ENCODE data around the gene TTC7B. TPM values are rescaled to one million over a fixed set of nuclear protein-coding genes. Genes with fewer than 3 reads are reported as not detected.

Gene TTC7B
- polyA plus RNA-seq, 1 donor (not counting 4 experiments of a cell fraction or from before 2014, with no cell fraction given): 21.4 TPM

DNA sequence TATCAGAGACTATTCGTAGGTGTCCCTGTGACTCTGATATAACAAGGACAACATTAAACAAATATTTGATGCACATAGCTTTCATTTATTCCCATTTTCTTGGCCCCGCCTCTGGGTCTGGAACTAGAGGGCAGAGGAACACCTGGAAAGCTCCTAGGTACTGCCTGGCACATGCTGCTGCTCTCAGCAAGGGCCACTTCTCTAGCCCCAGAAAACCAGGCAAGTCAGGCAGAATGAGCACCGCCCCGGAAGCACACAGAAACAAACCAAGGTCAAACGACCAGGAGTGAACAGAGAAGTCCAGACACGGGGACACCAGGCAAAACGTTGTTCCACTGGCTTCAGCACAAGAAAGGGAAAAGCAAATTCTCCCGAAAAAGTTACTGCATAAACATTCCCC lies 76.1 kb downstream of the TTC7B start:
- no peak for FAIRE-seq
- dilution Hi-C loops (cut with MboI; ENCODE audit: extremely low pct_ligation_motif_present, low sequenced_read_pairs): no loop called here
- H3K36me3 ChIP-seq (ENCODE audit: control insufficient read depth in 2 of 2, extremely low read depth in 1 of 2, insufficient read depth in 2 of 2, low read length in 2 of 2): peaks cover 0 to 3% of the 10 kb centered on the region in 2 experiments
- DNase-seq (ENCODE audit: low read depth, low spot score): no peak
- no peaks in the 10 kb centered on the region for H3K79me2 ChIP-seq (ENCODE audit: control insufficient read depth, insufficient read depth, low read length)
- H3K4me3 ChIP-seq (ENCODE audit: control insufficient read depth in 2 of 3, extremely low read depth in 1 of 3, insufficient read depth in 2 of 3, low read depth in 1 of 3, low read length in 3 of 3): no peak overlapping the region
- H3K27ac ChIP-seq (ENCODE audit: control insufficient read depth, insufficient read depth, low read length): no peak overlapping the region
- H3K4me2 ChIP-seq (ENCODE audit: control insufficient read depth, extremely low read depth, insufficient read depth, low read depth, low read length): no peak overlapping the region
- H3K4me1 ChIP-seq (ENCODE audit: control insufficient read depth, extremely low read depth, insufficient read depth, low read length): no peaks in the 10 kb centered on the region
- no peaks in the 10 kb centered on the region for H3K9me3 ChIP-seq (ENCODE audit: control insufficient read depth, low read depth, low read length)
- TF ChIP-seq, protein P1, sequence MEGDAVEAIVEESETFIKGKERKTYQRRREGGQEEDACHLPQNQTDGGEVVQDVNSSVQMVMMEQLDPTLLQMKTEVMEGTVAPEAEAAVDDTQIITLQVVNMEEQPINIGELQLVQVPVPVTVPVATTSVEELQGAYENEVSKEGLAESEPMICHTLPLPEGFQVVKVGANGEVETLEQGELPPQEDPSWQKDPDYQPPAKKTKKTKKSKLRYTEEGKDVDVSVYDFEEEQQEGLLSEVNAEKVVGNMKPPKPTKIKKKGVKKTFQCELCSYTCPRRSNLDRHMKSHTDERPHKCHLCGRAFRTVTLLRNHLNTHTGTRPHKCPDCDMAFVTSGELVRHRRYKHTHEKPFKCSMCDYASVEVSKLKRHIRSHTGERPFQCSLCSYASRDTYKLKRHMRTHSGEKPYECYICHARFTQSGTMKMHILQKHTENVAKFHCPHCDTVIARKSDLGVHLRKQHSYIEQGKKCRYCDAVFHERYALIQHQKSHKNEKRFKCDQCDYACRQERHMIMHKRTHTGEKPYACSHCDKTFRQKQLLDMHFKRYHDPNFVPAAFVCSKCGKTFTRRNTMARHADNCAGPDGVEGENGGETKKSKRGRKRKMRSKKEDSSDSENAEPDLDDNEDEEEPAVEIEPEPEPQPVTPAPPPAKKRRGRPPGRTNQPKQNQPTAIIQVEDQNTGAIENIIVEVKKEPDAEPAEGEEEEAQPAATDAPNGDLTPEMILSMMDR (optimal IDR thresholded peaks at IDR 0.05 in 1 of 3, IDR thresholded peaks at IDR 0.05 in 1 of 3, conservative IDR thresholded peaks at IDR 0.05 in 1 of 3; ENCODE audit: extremely low read depth in 1 of 3, insufficient read depth in 2 of 3, low read length in 3 of 3): no peak
- no peak for TF ChIP-seq EZH2 (IDR thresholded peaks at IDR 0.05; ENCODE audit: low read length)
- no peaks in the 10 kb centered on the region for H4K20me1 ChIP-seq (ENCODE audit: control insufficient read depth, extremely low read depth, insufficient read depth, low read length)
- no peaks in the 10 kb centered on the region for H3K27me3 ChIP-seq (ENCODE audit: control insufficient read depth, extremely low read depth, insufficient read depth, low read length)
- no peak overlapping the region for H3K9ac ChIP-seq (ENCODE audit: control insufficient read depth, extremely low read depth, insufficient read depth, low read length)
- no peaks in the 10 kb centered on the region for H3K9me1 ChIP-seq (ENCODE audit: control insufficient read depth, extremely low read depth, insufficient read depth, low read length)
- no peak overlapping the region for H2AFZ ChIP-seq (ENCODE audit: control insufficient read depth, low read length)

DNA sequence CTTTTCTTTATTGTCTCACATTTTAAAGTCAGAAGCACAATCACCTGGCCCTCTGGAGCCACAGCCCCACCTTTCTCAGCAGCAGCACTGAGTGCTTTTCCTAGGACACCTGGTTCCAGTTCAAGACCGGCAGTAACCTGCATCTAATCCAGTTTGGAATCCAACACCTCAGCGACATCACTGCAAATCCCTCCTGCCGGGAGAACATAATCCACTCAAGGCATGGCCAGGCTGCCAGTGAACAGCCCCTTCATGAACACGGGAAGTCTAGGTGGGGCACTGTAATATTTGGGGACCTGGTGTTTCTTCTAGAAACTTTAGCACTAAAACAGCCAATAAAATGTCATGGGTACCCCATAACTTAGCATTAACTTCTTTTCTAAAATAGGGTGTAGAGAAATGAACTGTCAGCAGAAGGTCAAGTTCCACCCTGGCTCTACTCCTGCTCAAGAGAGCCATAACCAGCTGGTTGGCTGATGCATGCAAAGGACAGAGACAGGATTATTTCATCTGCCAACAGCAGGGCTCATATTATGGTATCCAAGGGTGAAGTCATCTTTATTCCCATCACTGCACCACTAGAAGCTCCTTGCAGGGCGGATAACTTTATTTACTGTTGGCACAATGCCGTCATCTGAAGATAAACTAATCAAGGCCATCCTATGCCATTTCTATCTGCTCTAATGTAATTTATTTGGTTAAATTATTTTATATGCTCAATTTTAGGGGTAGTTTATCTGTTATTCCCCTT lies 76.7 kb downstream of the TTC7B start:
- dilution Hi-C loops (cut with MboI; ENCODE audit: extremely low pct_ligation_motif_present, low sequenced_read_pairs): no loop called here
- TF ChIP-seq, protein P1 (optimal IDR thresholded peaks at IDR 0.05 in 1 of 3, IDR thresholded peaks at IDR 0.05 in 1 of 3, conservative IDR thresholded peaks at IDR 0.05 in 1 of 3; ENCODE audit: extremely low read depth in 1 of 3, insufficient read depth in 2 of 3, low read length in 3 of 3): no peak
- no peak for TF ChIP-seq EZH2 (IDR thresholded peaks at IDR 0.05; ENCODE audit: low read length)
- H2AFZ ChIP-seq (ENCODE audit: control insufficient read depth, low read length): no peak overlapping the region

More for the DNA sequence above, 76.7 kb downstream of the TTC7B start:
- no peaks in the 10 kb centered on the region for H3K4me1 ChIP-seq (ENCODE audit: control insufficient read depth, extremely low read depth, insufficient read depth, low read length)
- H3K79me2 ChIP-seq (ENCODE audit: control insufficient read depth, insufficient read depth, low read length): no peaks in the 10 kb centered on the region
- no peaks in the 10 kb centered on the region for H3K27me3 ChIP-seq (ENCODE audit: control insufficient read depth, extremely low read depth, insufficient read depth, low read length)
- H4K20me1 ChIP-seq (ENCODE audit: control insufficient read depth, extremely low read depth, insufficient read depth, low read length): no peaks in the 10 kb centered on the region
- H3K27ac ChIP-seq (ENCODE audit: control insufficient read depth, insufficient read depth, low read length): no peak overlapping the region
- H3K9ac ChIP-seq (ENCODE audit: control insufficient read depth, extremely low read depth, insufficient read depth, low read length): no peak overlapping the region
- H3K9me3 ChIP-seq (ENCODE audit: control insufficient read depth, low read depth, low read length): no peaks in the 10 kb centered on the region
- no peaks in the 10 kb centered on the region for H3K9me1 ChIP-seq (ENCODE audit: control insufficient read depth, extremely low read depth, insufficient read depth, low read length)
- peak; percentile 52 for FAIRE-seq
- DNase-seq (ENCODE audit: low read depth, low spot score): no peak
- no peak overlapping the region for H3K4me3 ChIP-seq (ENCODE audit: control insufficient read depth in 2 of 3, extremely low read depth in 1 of 3, insufficient read depth in 2 of 3, low read depth in 1 of 3, low read length in 3 of 3)
- peaks cover 0 to 1% of the 10 kb centered on the region in 2 experiments for H3K36me3 ChIP-seq (ENCODE audit: control insufficient read depth in 2 of 2, extremely low read depth in 1 of 2, insufficient read depth in 2 of 2, low read length in 2 of 2)
- no peak overlapping the region for H3K4me2 ChIP-seq (ENCODE audit: control insufficient read depth, extremely low read depth, insufficient read depth, low read depth, low read length)

Data from keratinocyte (primary cell).